ENCODE measurements around the gene PTPRM. TPM values are rescaled to one million over a fixed set of nuclear protein-coding genes. Genes with fewer than 3 reads are reported as not detected.
A peak's percentile ranks its signal among the peaks of the same experiment; 100 is the strongest.

The PTPRM gene
- total RNA-seq, 1 experiment from 2014 or later: 11.1 TPM

- no peak for TF ChIP-seq E2F5 (CRISPR knock-in tag; IDR thresholded peaks at IDR 0.05)
- TF ChIP-seq IRF2 (CRISPR knock-in tag; IDR thresholded peaks at IDR 0.05; ENCODE audit: borderline replicate concordance, low read depth): no peak
Measured at GRCh38 chr18:8366070-8366469, 799.0 kb downstream of the PTPRM start (continued).

- Mint-ChIP-seq H3K36me3 (no peaks in the 10 kb centered on the region), H3K27ac (no peak overlapping the region), H3K9me3 (no peaks in the 10 kb centered on the region), H3K4me1 (peaks cover 23% of the 10 kb centered on the region), H3K27me3 (ENCODE audit: low read depth) (peaks cover 12% of the 10 kb centered on the region), H3K4me3 (peak overlapping the region; percentile 61)
- TF ChIP-seq ZNF263 (CRISPR knock-in tag; IDR thresholded peaks at IDR 0.05; ENCODE audit: low read depth) (no peak), AFF4 (CRISPR knock-in tag; IDR thresholded peaks at IDR 0.05; ENCODE audit: borderline replicate concordance) (no peak), SMAD3 (CRISPR knock-in tag; IDR thresholded peaks at IDR 0.05; ENCODE audit: borderline replicate concordance) (no peak), FOXJ3 (CRISPR knock-in tag; IDR thresholded peaks at IDR 0.05; ENCODE audit: borderline replicate concordance) (no peak), PRDM15 (CRISPR knock-in tag; IDR thresholded peaks at IDR 0.05) (no peak), ARID4B (CRISPR knock-in tag; IDR thresholded peaks at IDR 0.05; ENCODE audit: borderline replicate concordance) (no peak), IRF2 (CRISPR knock-in tag; IDR thresholded peaks at IDR 0.05; ENCODE audit: borderline replicate concordance, low read depth) (no peak), ZSCAN18 (CRISPR knock-in tag; IDR thresholded peaks at IDR 0.05) (no peak)
- peak; percentile 53 for ATAC-seq
- ChIA-PET POLR2A (no interaction called here), CTCF (no interaction called here)
- no peak for DNase-seq (ENCODE audit: low spot score)
Measured at GRCh38 chr18:8366656-8367055, 799.5 kb downstream of the PTPRM start.
